CD4-positive, CD25-positive, alpha-beta regulatory T cell (primary cell): ENCODE data around the gene CCM2. TPM values are rescaled to one million over a fixed set of nuclear protein-coding genes. Genes with fewer than 3 reads are reported as not detected.

Source experiments
- ATAC-seq, 2 donors: fragments of 150-1000 bp; cut with Tn5 transposase; one replicate each; pipeline ENCODE4 v1.10.0; 2021; ENCODE audit warnings: low read depth in 2 of 2, moderate number of reproducible peaks in 2 of 2, moderate library complexity in 1 of 2
- DNase-seq, 3 donors: peaks; one replicate each; pipeline versions ENCODE4 v3.0.0 to v3.0.0-alpha.2; 2012 to 2022; ENCODE audit warnings: mixed read lengths in 1 of 3
- H3K27ac ChIP-seq: one replicate; pipeline ENCODE4 v1.7.0; 2013; ENCODE audit warnings: mild to moderate bottlenecking, low read length; ENCODE audit not compliant: insufficient read depth, poor library complexity, severe bottlenecking
- H3K27me3 ChIP-seq: one replicate; pipeline ENCODE4 v1.7.0; 2013; ENCODE audit warnings: low read length; ENCODE audit not compliant: control insufficient read depth, insufficient read depth
- H3K36me3 ChIP-seq: one replicate; pipeline ENCODE4 v1.7.0; 2013; ENCODE audit warnings: mild to moderate bottlenecking, low read length, moderate library complexity; ENCODE audit not compliant: control insufficient read depth, insufficient read depth
- H3K4me1 ChIP-seq: 2 replicates; pipeline ENCODE4 v1.7.0; 2013; ENCODE audit warnings: mild to moderate bottlenecking, low read length; ENCODE audit not compliant: insufficient read depth, control insufficient read depth, poor library complexity, severe bottlenecking
- H3K4me3 ChIP-seq: one replicate; pipeline ENCODE4 v1.7.0; 2013; ENCODE audit warnings: low read depth, mild to moderate bottlenecking, low read length, moderate library complexity
- H3K9me3 ChIP-seq, 2 experiments: 1 replicate in 1 of 2; 2 replicates in 1 of 2; pipeline ENCODE4 v1.7.0; 2013; ENCODE audit warnings: low read length in 2 of 2, mild to moderate bottlenecking in 1 of 2, moderate library complexity in 1 of 2; ENCODE audit not compliant: control insufficient read depth in 2 of 2
- H3K27ac Mint-ChIP-seq, 3 donors: one replicate each; pipeline ENCODE4 v1.8.0; 2020 to 2022; ENCODE audit warnings: mild to moderate bottlenecking in 3 of 3, mixed read lengths in 3 of 3, moderate library complexity in 2 of 3
- H3K27me3 Mint-ChIP-seq: one replicate; pipeline ENCODE4 v1.8.0; 2022; ENCODE audit warnings: mild to moderate bottlenecking, mixed read lengths
- H3K36me3 Mint-ChIP-seq: one replicate; pipeline ENCODE4 v1.8.0; 2020; ENCODE audit warnings: mixed read lengths
- H3K4me1 Mint-ChIP-seq, 4 donors: one replicate each; pipeline ENCODE4 v1.8.0; 2020 to 2022; ENCODE audit warnings: mixed read lengths in 4 of 4, mild to moderate bottlenecking in 1 of 4
- H3K4me3 Mint-ChIP-seq, 4 donors: one replicate each; pipeline ENCODE4 v1.8.0; 2020 to 2022; ENCODE audit warnings: mild to moderate bottlenecking in 4 of 4, mixed read lengths in 4 of 4, moderate library complexity in 3 of 4
- H3K9me3 Mint-ChIP-seq, 7 donors: one replicate each; pipeline ENCODE4 v1.8.0; 2020 to 2022; ENCODE audit warnings: mixed read lengths in 7 of 7, mild to moderate bottlenecking in 3 of 7, moderate library complexity in 2 of 7
- polyA plus RNA-seq, 4 donors: library from polyadenylated mRNA; unstranded; fragments of 300-500 nt; fragmentation: Illumina TruSeq; gene quantifications; one replicate each; pipeline ENCODE4 v1.2.3, GENCODE V29; 2021
- total RNA-seq: library from RNA; stranded (reverse); gene quantifications from one replicate; pipeline ENCODE4 v1.2.3, GENCODE V29; 2022

Gene CCM2
- total and polyA plus RNA-seq, 5 donors from 2014 or later, result 139 to 190 (median 156) TPM

DNA sequence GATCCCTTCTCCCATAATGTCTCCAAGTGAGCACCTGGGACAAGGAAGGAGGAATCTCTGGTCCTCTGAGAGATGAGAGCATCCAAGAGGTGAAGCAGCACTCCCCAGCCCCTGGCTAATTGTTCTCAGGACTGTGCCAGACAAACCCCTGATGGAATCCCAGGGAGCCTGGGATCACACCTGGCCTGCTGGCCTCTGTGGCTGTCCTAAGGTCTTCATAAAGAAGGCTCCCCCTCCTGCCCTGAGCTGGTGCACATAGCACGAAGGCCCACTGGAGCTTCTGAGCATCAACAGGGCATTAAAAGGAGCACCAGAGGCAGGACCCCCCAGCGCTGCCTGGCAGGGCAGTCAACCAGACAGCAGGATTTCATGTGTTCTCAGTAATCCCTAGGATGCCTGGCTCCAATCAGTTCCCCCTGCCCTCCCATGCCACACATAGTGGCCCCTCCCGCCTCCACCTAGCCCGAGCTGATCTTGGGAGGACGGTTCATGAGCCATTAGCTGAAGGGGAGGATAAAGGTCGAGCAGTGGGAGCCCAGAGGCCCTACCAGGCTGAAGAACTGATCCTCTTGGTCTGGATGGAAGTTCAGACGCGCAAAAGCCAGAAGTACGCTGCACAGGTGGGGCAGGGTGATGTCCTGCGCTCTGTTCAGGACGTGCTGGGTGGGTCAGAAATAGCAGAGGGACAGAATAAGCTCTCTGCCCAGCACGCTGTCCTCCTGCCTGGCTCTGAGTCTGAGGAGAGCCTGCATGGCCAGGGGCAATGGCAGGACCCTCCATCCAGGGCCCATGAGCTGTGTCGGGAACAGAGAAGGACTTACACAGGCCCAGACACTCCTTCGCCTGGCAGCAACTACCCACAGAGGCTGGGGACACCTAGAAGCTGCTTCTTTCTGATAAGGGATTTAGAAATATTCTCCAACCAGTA is 103.0 kb downstream of the CCM2 start:
- ATAC-seq, result no peak
- H3K4me1 ChIP-seq, result peaks cover 17% of the 10 kb centered on the region
- H3K4me3 ChIP-seq, result no peak overlapping the region
- H3K27me3 ChIP-seq, result no peaks in the 10 kb centered on the region
- H3K27ac ChIP-seq, result no peak overlapping the region
- H3K9me3 ChIP-seq, result no peaks in the 10 kb centered on the region
- H3K4me1 Mint-ChIP-seq, result peaks cover 6 to 16% (median 10%) of the 10 kb centered on the region in 4 donors
- H3K36me3 ChIP-seq, result peaks cover 90% of the 10 kb centered on the region
- no peaks in the 10 kb centered on the region for H3K27me3 Mint-ChIP-seq
- no peaks in the 10 kb centered on the region for H3K9me3 Mint-ChIP-seq
- no peak for DNase-seq
- peak overlapping the region in 1 of 3 donors; percentile 31 for H3K27ac Mint-ChIP-seq
- H3K4me3 Mint-ChIP-seq, result no peak overlapping the region
- peaks cover 11% of the 10 kb centered on the region for H3K36me3 Mint-ChIP-seq

DNA sequence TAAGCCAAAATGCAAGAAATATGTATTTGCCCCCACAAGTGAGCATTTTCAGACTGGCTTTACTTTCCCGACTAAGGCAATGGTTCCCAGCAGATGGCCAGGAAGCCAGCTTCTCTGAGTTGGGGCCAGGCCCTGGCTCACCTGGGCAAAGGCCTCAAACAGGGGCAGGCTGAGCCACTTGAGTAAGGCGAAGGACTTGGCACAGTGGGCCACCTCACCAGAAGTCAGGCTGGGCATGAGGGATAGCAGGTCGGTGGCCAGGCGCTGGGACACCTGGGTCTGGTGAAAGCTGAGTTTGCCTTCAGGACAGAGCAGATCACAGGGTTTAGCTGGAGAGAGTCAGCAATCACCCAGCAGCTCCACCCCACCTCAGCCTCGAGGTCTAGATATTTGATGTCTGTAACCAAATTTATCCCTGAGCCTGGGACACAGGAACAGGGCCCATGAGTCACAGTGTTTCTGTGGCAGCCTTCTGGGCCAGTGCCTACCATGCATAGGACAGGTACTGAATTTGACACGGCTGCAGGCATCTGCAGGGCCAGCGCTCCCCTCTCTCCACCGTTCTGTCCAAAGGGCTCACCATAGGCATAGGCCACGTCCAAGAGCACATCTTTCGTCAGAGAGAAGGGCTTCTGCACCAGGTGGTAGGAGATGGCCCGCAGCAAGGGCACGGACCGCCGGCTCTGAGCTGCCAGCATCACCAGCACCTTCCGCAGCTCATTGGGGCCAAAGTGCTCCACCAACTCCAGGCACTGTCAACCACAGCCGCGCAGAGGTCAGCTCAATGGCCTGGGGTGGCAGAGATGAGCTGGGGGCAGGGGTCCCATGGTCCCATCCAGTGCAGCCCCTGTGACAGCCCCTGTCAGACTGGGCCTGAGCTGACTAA is 104.2 kb downstream of the CCM2 start:
- H3K27ac Mint-ChIP-seq, result no peak overlapping the region
- DNase-seq, result no peak
- H3K9me3 Mint-ChIP-seq, result no peaks in the 10 kb centered on the region
- no peak for ATAC-seq
- no peaks in the 10 kb centered on the region for H3K27me3 Mint-ChIP-seq
- Histone ChIP-seq H3K9me3 (no peaks in the 10 kb centered on the region), H3K27me3 (no peaks in the 10 kb centered on the region), H3K4me1 (peaks cover 27% of the 10 kb centered on the region), H3K4me3 (no peak overlapping the region), H3K27ac (no peak overlapping the region), H3K36me3 (peaks cover 100% of the 10 kb centered on the region)
- peaks cover 15% of the 10 kb centered on the region for H3K36me3 Mint-ChIP-seq
- H3K4me3 Mint-ChIP-seq, result no peak overlapping the region
- peaks cover 6 to 25% (median 17%) of the 10 kb centered on the region in 4 donors for H3K4me1 Mint-ChIP-seq

DNA sequence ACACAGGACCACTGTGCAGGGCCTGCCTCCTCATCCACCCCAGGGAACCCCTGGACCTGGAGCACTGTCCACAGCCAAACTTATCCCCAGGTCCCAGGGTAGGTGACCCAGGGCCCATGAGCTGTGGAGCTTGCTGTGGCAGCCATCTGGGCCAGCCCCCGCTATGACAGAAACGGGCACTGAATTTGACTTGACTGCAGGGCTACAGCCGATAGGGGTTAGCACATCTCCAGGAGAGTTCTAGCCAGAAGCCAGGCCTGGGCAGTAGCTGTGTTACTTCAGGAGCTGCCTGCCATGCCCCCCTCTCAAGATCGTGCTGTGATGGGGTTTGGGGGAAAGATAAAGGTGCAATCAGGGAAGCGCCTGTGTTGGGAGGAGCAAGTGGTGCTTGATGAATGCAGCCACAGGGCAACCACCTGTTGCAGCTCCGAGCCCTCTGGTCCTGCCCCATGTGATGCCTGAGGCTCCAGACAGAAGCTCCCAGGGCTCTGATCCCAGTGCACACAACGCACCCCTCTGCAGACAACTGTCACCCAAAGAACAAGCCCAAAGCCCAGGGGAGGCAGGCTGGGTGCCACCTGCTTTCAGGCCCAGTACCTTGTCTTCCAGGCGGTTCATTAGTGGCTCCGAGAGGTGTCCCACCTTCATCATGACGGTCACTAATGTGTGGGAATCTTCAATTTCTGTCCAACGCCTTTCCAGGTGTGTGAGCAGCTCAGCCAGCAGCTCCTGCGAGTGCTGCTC is 105.0 kb downstream of the CCM2 start:
- no peak overlapping the region for H3K4me3 ChIP-seq
- Mint-ChIP-seq H3K27me3 (no peaks in the 10 kb centered on the region), H3K4me3 (no peak overlapping the region), H3K27ac (no peak overlapping the region), H3K9me3 (no peaks in the 10 kb centered on the region), H3K36me3 (peaks cover 12% of the 10 kb centered on the region), H3K4me1 (peaks cover 6 to 28% (median 19%) of the 10 kb centered on the region in 4 donors)
- no peaks in the 10 kb centered on the region for H3K27me3 ChIP-seq
- no peak overlapping the region for H3K27ac ChIP-seq
- H3K4me1 ChIP-seq, result peaks cover 31% of the 10 kb centered on the region
- no peak for ATAC-seq
- no peak for DNase-seq
- H3K36me3 ChIP-seq, result peaks cover 94% of the 10 kb centered on the region
- H3K9me3 ChIP-seq, result no peaks in the 10 kb centered on the region

DNA sequence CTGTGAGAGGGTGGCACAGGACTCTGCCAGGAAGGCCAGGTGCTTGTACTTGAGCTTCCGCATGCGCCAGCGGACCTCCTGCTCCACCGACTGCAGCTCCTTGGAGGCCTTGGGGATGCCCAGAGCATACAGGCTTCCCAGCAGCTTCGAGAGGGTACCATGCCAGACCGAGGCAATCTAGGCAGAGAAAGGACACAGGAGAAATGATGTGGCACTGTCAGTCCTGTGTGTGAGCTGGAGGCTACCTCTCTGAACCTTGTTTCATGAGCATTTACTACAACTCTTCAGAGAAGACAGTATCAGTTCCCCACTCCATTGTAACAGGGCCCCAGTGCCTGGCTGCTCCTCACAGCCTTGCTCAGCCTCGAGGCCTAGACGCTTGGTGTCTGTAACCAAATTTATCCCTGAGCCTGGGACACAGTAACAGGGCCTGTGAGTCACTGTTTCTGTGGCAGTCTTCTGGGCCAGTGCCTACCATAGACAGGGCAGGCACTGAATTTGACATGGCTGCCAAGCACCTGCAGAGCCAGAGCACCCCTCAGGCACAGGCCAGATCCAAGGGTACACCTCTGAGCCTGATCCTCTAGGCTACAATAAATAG is 105.7 kb downstream of the CCM2 start:
- DNase-seq (no peak), ATAC-seq (no peak)
- no peaks in the 10 kb centered on the region for H3K27me3 ChIP-seq
- Mint-ChIP-seq H3K9me3 (no peaks in the 10 kb centered on the region), H3K4me3 (peak overlapping the region in 1 of 4 donors; percentile 47), H3K36me3 (peaks cover 12% of the 10 kb centered on the region), H3K4me1 (peaks cover 10 to 34% (median 25%) of the 10 kb centered on the region in 4 donors), H3K27me3 (no peaks in the 10 kb centered on the region), H3K27ac (no peak overlapping the region)
- H3K9me3 ChIP-seq, result no peaks in the 10 kb centered on the region
- H3K27ac ChIP-seq, result no peak overlapping the region
- H3K4me3 ChIP-seq, result no peak overlapping the region
- H3K4me1 ChIP-seq, result peaks cover 37% of the 10 kb centered on the region
- H3K36me3 ChIP-seq, result peaks cover 88% of the 10 kb centered on the region

DNA sequence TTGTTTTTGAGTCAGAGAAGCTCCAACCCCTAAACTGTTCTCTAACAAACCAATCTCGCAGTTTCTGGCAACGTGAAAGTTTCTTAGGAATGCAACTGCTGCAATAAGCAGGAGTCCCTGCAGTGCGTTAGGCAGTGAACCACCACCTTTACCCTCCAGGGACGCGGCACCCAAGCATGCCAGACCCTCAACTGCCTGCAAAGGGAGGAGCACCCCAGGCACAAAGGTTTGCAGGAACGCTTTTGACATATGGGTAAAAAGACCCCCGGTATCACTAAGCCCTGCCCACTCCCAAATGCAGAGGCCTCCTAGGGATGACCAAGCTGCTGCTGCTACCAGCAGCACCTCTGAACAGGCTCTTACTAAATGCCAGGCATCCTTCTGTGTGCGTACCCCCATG is 106.8 kb downstream of the CCM2 start:
- H3K4me1 ChIP-seq, result peaks cover 42% of the 10 kb centered on the region
- H3K27ac ChIP-seq, result no peak overlapping the region
- H3K27me3 ChIP-seq, result no peaks in the 10 kb centered on the region
- peaks cover 76% of the 10 kb centered on the region for H3K36me3 ChIP-seq
- DNase-seq, result no peak
- Mint-ChIP-seq H3K27ac (no peak overlapping the region), H3K4me1 (peaks cover 12 to 44% (median 30%) of the 10 kb centered on the region in 4 donors), H3K4me3 (peak overlapping the region in 1 of 4 donors; percentile 39), H3K27me3 (peaks cover 3% of the 10 kb centered on the region), H3K9me3 (no peaks in the 10 kb centered on the region), H3K36me3 (peaks cover 15% of the 10 kb centered on the region)
- no peaks in the 10 kb centered on the region for H3K9me3 ChIP-seq
- H3K4me3 ChIP-seq, result no peak overlapping the region
- ATAC-seq, result no peak

DNA sequence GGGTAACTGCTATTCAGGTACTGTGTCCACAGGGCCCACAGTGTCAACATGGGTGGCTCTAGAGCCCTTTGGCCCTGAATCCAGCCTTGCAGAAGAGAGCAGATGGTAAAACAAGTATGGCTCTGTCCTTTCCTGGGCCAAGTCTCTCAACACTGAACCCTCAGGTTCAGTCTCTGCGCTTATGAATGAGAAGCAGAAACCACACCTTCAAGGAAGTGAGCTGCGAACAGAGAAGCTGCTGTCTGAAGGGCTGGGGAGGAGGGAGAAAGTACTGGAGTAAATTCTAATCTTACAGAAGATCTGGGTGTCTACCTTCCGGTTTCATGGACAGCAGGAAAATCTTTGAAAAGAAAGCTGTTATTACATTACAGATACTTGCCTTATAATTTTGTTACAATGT is 107.4 kb downstream of the CCM2 start:
- H3K9me3 ChIP-seq, result no peaks in the 10 kb centered on the region
- H3K36me3 ChIP-seq, result peaks cover 71% of the 10 kb centered on the region
- peaks cover 15% of the 10 kb centered on the region for H3K36me3 Mint-ChIP-seq
- peak overlapping the region; percentile 32 for H3K4me3 ChIP-seq
- peaks cover 42% of the 10 kb centered on the region for H3K4me1 ChIP-seq
- peaks cover 12 to 48% (median 31%) of the 10 kb centered on the region in 4 donors for H3K4me1 Mint-ChIP-seq
- no peaks in the 10 kb centered on the region for H3K9me3 Mint-ChIP-seq
- H3K27me3 ChIP-seq, result no peaks in the 10 kb centered on the region
- H3K27me3 Mint-ChIP-seq, result peaks cover 7% of the 10 kb centered on the region
- H3K27ac Mint-ChIP-seq, result peak overlapping the region; percentile 48 to 75 (median 60)
- H3K27ac ChIP-seq, result no peak overlapping the region
- DNase-seq (no peak), ATAC-seq (no peak)
- H3K4me3 Mint-ChIP-seq, result peak overlapping the region; percentile 16 to 73 (median 48)

DNA sequence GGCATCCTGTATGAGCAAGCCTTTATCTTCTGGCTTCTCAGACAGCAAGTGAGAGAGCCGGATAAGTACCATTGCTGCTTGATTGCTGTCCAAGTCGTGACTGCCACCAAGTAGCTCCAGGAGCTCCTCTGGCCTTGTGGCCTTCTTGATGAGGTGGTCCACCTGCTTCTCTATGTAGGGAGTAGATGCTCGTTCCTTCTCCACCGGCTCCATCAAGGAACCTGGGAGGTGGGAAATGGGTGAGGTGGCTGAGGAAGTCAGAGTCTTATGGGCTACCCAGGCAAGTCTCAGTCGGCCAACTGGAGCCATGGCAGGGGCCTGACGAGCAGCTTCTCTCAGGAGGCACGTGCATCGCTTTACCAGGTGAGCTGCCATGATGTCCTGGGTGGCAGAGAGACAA is 108.9 kb downstream of the CCM2 start:
- peaks cover 56% of the 10 kb centered on the region for H3K36me3 ChIP-seq
- peak overlapping the region; percentile 9 to 46 (median 30) for H3K4me3 Mint-ChIP-seq
- H3K4me1 ChIP-seq, result peaks cover 42% of the 10 kb centered on the region
- ATAC-seq, result no peak
- H3K36me3 Mint-ChIP-seq, result peaks cover 15% of the 10 kb centered on the region
- peaks cover 20 to 54% (median 32%) of the 10 kb centered on the region in 4 donors for H3K4me1 Mint-ChIP-seq
- no peak overlapping the region for H3K4me3 ChIP-seq
- H3K27me3 ChIP-seq, result no peaks in the 10 kb centered on the region
- H3K9me3 Mint-ChIP-seq, result peaks cover 0 to 1% (median 0%) of the 10 kb centered on the region in 7 donors
- no peak for DNase-seq
- peak overlapping the region in 1 of 3 donors; percentile 60 for H3K27ac Mint-ChIP-seq
- H3K27me3 Mint-ChIP-seq, result peaks cover 14% of the 10 kb centered on the region
- H3K27ac ChIP-seq, result no peak overlapping the region
- H3K9me3 ChIP-seq, result no peaks in the 10 kb centered on the region
